GM19025 (cell line): Measurements from ENCODE around the gene GCK.
"Not testable (repeated sequence)": the region's sequence is repeated elsewhere in the genome, so short reads cannot be mapped to it uniquely, and the experiment has no call there.

ENCODE experiments used
- ATAC-seq: cut with Tn5 transposase; IDR thresholded peaks from one replicate; pipeline ENCODE4 v1.9.1; 2021; ENCODE audit warnings: mild to moderate bottlenecking, low read depth, moderate library complexity; ENCODE audit not compliant: unreplicated experiment

Gene GCK

GRCh38 chr7:44210107-44210506 is 20.9 kb upstream of the GCK start:
- no peak for ATAC-seq

GRCh38 chr7:44208085-44208484 is 18.8 kb upstream of the GCK start:
- no peak for ATAC-seq

- no peak for ATAC-seq
Observed at GRCh38 chr7:44206008-44206407, 16.8 kb upstream of the GCK start.

- no peak for ATAC-seq
Observed at GRCh38 chr7:44201813-44202212, 12.6 kb upstream of the GCK start.

GRCh38 chr7:44200699-44201461 is 11.6 kb upstream of the GCK start, which contains the start of gene YKT6:
Gene YKT6, plus strand, starts transcription at chr7:44200978. Its CDS starts 158 bp downstream, at chr7:44201136.
- peak; percentile 99 for ATAC-seq

- not testable (repeated sequence) for ATAC-seq
Observed at GRCh38 chr7:44200163-44200562, 10.9 kb upstream of the GCK start.

GRCh38 chr7:44197474-44197873 is 8.2 kb upstream of the GCK start:
- ATAC-seq = no peak

- no peak for ATAC-seq
Observed at GRCh38 chr7:44196450-44196872, 7.2 kb upstream of the GCK start.

- ATAC-seq = no peak
Observed at GRCh38 chr7:44195889-44196288, 6.7 kb upstream of the GCK start.

- no peak for ATAC-seq
Observed at GRCh38 chr7:44194562-44195145, 5.4 kb upstream of the GCK start.

- ATAC-seq = no peak
Observed at GRCh38 chr7:44194069-44194468, 4.8 kb upstream of the GCK start.

- ATAC-seq = no peak
Observed at GRCh38 chr7:44193011-44193802, 4.0 kb upstream of the GCK start.

- ATAC-seq = no peak
Observed at GRCh38 chr7:44191171-44191570, 1.9 kb upstream of the GCK start.

GRCh38 chr7:44189993-44190872 is 994 bp upstream of the GCK start:
- ATAC-seq = no peak

GRCh38 chr7:44188480-44189225 is 586 bp downstream of the GCK start:
- no peak for ATAC-seq

- no peak for ATAC-seq
Observed at GRCh38 chr7:44187636-44188416, 1.4 kb downstream of the GCK start.

GRCh38 chr7:44186736-44187135 is 2.5 kb downstream of the GCK start:
- ATAC-seq = no peak

- no peak for ATAC-seq
Observed at GRCh38 chr7:44185729-44186128, 3.5 kb downstream of the GCK start.

- no peak for ATAC-seq
Observed at GRCh38 chr7:44184873-44185446, 4.3 kb downstream of the GCK start.
